Astrocyte of the spinal cord (primary cell): ENCODE data around the gene RNF44.

Experiments used
- DNase-seq: peaks from one replicate; pipeline ENCODE4 v3.0.0; 2011; ENCODE audit warnings: low read depth, low spot score
- H3K4me3 ChIP-seq: 2 replicates; pipeline ENCODE4 v1.5.1; 2011; ENCODE audit warnings: low read depth, mild to moderate bottlenecking, low read length, moderate library complexity
- in situ Hi-C: cut with HindIII; loops from 2 replicates; pipeline ENCODE4 v1.10.0; 2017; ENCODE audit warnings: low sequenced_read_pairs
- TF ChIP-seq, protein P1 (sequence below): IDR thresholded peaks from 2 replicates; pipeline ENCODE4 v1.5.1; 2012; ENCODE audit warnings: low read depth, mild to moderate bottlenecking, low read length, inconsistent platforms

RNF44 gene

DNA sequence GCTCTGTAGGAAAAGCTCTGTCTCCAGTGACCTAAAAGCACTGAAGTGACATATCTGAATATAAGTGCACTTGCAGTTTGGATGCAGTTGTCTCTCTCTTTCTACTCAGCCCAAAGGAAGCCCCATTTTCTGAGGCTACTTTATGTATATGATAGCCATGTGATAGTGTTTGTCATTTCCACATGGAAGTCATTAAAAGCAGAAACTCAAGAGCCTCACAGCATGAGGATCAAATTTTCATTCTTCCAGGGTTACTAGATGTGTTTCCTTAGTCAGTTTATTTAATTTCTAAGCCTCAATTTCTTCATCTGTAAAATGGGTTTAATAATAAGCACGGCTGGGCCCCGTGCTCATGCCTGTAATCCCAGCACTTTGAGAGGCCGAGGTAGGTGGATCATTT is 36.7 kb downstream of the RNF44 start:
- no peak overlapping the region for H3K4me3 ChIP-seq
- TF ChIP-seq, protein P1, sequence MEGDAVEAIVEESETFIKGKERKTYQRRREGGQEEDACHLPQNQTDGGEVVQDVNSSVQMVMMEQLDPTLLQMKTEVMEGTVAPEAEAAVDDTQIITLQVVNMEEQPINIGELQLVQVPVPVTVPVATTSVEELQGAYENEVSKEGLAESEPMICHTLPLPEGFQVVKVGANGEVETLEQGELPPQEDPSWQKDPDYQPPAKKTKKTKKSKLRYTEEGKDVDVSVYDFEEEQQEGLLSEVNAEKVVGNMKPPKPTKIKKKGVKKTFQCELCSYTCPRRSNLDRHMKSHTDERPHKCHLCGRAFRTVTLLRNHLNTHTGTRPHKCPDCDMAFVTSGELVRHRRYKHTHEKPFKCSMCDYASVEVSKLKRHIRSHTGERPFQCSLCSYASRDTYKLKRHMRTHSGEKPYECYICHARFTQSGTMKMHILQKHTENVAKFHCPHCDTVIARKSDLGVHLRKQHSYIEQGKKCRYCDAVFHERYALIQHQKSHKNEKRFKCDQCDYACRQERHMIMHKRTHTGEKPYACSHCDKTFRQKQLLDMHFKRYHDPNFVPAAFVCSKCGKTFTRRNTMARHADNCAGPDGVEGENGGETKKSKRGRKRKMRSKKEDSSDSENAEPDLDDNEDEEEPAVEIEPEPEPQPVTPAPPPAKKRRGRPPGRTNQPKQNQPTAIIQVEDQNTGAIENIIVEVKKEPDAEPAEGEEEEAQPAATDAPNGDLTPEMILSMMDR, result no peak
- in situ Hi-C loops, result no loop called here
- DNase-seq, result no peak

- DNase-seq, result no peak
- no peak overlapping the region for H3K4me3 ChIP-seq
- TF ChIP-seq, protein P1, result no peak
- in situ Hi-C loops, result no loop called here
These were observed 37.9 kb downstream of the RNF44 start for GRCh38 chr5:176499273-176499672.

- no peak overlapping the region for H3K4me3 ChIP-seq
- TF ChIP-seq, protein P1, result no peak
- in situ Hi-C loops, result no loop called here
- DNase-seq, result no peak
These were observed 39.4 kb downstream of the RNF44 start for GRCh38 chr5:176497852-176498251.

DNA sequence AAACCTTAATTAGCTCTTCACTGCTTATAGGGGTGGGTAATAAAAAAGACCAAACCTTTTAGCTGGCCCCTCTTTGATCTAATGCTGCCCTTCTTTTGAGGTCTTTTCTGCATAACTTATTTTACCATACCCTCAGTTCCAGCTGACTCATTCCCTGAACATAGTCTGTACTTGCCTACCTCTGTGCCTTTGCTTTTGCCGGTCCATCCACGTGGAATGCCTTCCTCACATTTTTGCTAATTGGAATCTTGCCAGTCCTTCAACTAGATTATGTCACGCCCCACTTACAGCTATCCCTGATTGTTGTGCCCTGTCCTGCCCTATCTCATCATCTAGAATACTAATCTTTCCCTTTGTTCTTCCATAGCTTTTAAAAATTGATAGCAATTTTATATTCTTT is 44.8 kb downstream of the RNF44 start:
- DNase-seq, result no peak
- no peak overlapping the region for H3K4me3 ChIP-seq
- TF ChIP-seq, protein P1, result no peak
- in situ Hi-C loops, result no loop called here

DNA sequence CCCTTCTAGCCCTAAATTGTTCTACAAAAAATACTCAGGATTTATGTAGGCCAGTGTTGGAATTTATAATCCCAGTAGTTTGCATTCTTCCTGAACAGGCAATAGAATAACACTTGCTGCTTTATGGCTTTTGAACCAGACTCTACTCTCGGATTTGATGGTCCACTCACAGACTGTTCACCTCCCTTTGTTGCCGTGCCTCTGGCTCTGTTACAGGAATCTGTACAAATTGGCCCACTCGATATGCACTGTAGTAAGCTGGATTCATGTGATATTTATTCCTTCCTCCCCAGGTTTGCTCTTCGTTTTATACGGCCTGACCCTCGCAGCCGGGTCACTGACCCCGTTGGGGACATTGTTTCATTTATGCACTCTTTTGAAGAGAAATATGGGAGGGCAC is 45.3 kb downstream of the RNF44 start:
- TF ChIP-seq, protein P1, result no peak
- H3K4me3 ChIP-seq, result no peak overlapping the region
- DNase-seq, result no peak
- in situ Hi-C loops, result no loop called here

- DNase-seq, result no peak
- TF ChIP-seq, protein P1, result no peak
- H3K4me3 ChIP-seq, result no peak overlapping the region
- in situ Hi-C loops, result no loop called here
These were observed 46.1 kb downstream of the RNF44 start for GRCh38 chr5:176491101-176491502.

DNA sequence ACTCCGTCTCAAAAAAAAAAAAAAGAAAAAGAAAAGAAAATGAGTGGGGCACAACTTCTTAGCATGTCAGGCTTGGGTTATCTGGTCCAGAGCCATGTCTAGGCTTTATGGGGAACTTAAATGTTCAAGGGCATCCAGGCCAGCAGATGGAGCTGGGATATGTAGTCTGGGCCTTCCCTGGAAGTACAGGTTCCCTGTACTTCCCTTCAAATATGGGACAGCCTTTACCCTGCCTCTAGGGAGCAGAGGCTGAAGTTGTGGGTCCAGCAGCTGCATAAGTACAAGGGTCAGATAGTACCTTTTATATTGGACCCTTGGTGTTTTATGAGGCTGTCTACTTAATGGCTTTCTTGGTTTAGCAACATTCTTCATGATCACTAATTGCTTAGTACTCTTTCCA is 46.9 kb downstream of the RNF44 start:
- H3K4me3 ChIP-seq, result no peak overlapping the region
- TF ChIP-seq, protein P1, result no peak
- in situ Hi-C loops, result no loop called here
- DNase-seq, result no peak
